Stimulated activated CD4-positive, alpha-beta T cell treated with anti-CD3 and anti-CD28 coated beads, Interleukin-15, amount 100 ng/mL, for 48 hours (primary cell): ENCODE results near the gene TMEM214.
A peak's percentile ranks its signal among the peaks of the same experiment; 100 is the strongest.

ENCODE experiments used
- DNase-seq, 2 donors: peaks; one replicate each; pipeline ENCODE4 v3.0.0-alpha.2; 2020; ENCODE audit warnings: low read depth in 2 of 2

The TMEM214 gene

GRCh38 chr2:27084297-27085061 is 51.7 kb downstream of the TMEM214 start:
- no peak for DNase-seq

- no peak for DNase-seq
These were observed 52.4 kb downstream of the TMEM214 start for GRCh38 chr2:27085062-27085672.

- DNase-seq = no peak
These were observed 52.9 kb downstream of the TMEM214 start for GRCh38 chr2:27085673-27086089.

GRCh38 chr2:27086090-27086723 is 53.4 kb downstream of the TMEM214 start:
- peak; percentile 90 to 97 for DNase-seq

GRCh38 chr2:27086724-27087593 is 54.2 kb downstream of the TMEM214 start, which contains the start of gene KHK:
Gene KHK (plus strand): TSS chr2:27086772. CDS start chr2:27087260, 488 bp downstream.
- DNase-seq = no peak

- DNase-seq = no peak
These were observed 55.2 kb downstream of the TMEM214 start for GRCh38 chr2:27087823-27088410.

GRCh38 chr2:27088634-27089033 is 55.9 kb downstream of the TMEM214 start:
- no peak for DNase-seq

- no peak for DNase-seq
These were observed 56.6 kb downstream of the TMEM214 start for GRCh38 chr2:27089111-27089954.
